ENCODE data around the gene CILP. TPM values are rescaled to one million over a fixed set of nuclear protein-coding genes. Genes with fewer than 3 reads are reported as not detected.

The CILP gene
- total and polyA plus RNA-seq, 4 donors = 0.30 to 0.97 (median 0.66) TPM

- Histone ChIP-seq H3K27ac (ENCODE audit: low read depth in 1 of 2, low read length in 1 of 2) (no peak overlapping the region), H3K4me1 (ENCODE audit: control insufficient read depth in 5 of 5, insufficient read depth in 5 of 5, low read length in 5 of 5) (no peaks in the 10 kb centered on the region), H3K27me3 (ENCODE audit: control insufficient read depth in 3 of 3, insufficient read depth in 3 of 3, low read length in 2 of 3) (no peaks in the 10 kb centered on the region), H3K9ac (ENCODE audit: insufficient read depth in 1 of 2, low read length in 2 of 2) (no peak overlapping the region), H3K9me3 (ENCODE audit: control insufficient read depth in 4 of 4, insufficient read depth in 3 of 4, low read length in 3 of 4) (no peaks in the 10 kb centered on the region), H3K4me3 (no peak overlapping the region), H3K36me3 (ENCODE audit: control insufficient read depth in 4 of 4, insufficient read depth in 4 of 4, low read length in 4 of 4) (peaks cover 2 to 11% (median 4%) of the 10 kb centered on the region in 4 donors)
- 89 to 90% methylated on average over 4 of the region's 4 CpGs for WGBS, 2 donors
- DNase-seq = no peak
- TF ChIP-seq CTCF (IDR thresholded peaks at IDR 0.05; ENCODE audit: control extremely low read depth, extremely low read depth) = no peak
- no peak for ATAC-seq (ENCODE audit: insufficient read depth, low FRiP score)
Measured at GRCh38 chr15:65146438-65146837, 64.8 kb downstream of the CILP start.

Small RNA genes within 50 kb of the gene (small RNA-seq; reads per million reads assigned to genes)
- gene AC068213.1 (ENCODE audit: low replicate concordance) = not detected
- gene RNU6-686P (ENCODE audit: low replicate concordance) = not detected

Other genes starting within 250 kb of the CILP start
- 100 to 1,000 TPM in 1 of 2 donors, 10 to 100 TPM in 1; 79.2 to 115 TPM for gene SPG21, start 221.6 kb downstream of the CILP start, total RNA-seq
- gene SPG21, start 221.6 kb downstream of the CILP start, polyA plus RNA-seq = 10 to 100 TPM; 88.2 to 98.2 TPM
- gene MTFMT, start 181.8 kb downstream of the CILP start, total RNA-seq = 10 to 100 TPM; 14.4 to 15.0 TPM
- 1 to 10 TPM; 5.0 to 8.2 TPM for gene MTFMT, start 181.8 kb downstream of the CILP start, polyA plus RNA-seq
- gene SLC51B, start 166.1 kb downstream of the CILP start, total RNA-seq = 1 to 10 TPM in 1 of 2 donors, under 1 TPM in 1; 0.85 to 3.0 TPM
- gene SLC51B, start 166.1 kb downstream of the CILP start, polyA plus RNA-seq = 1 to 10 TPM in 1 of 2 donors, under 1 TPM in 1; 0.98 to 7.3 TPM
- gene RASL12, start 143.5 kb downstream of the CILP start, total RNA-seq = 10 to 100 TPM; 31.6 to 75.7 TPM
- gene RASL12, start 143.5 kb downstream of the CILP start, polyA plus RNA-seq = 10 to 100 TPM; 13.8 to 14.8 TPM
- under 1 TPM; 0.21 to 0.23 TPM for gene KBTBD13, start 134.7 kb downstream of the CILP start, total RNA-seq
- under 1 TPM; 0.04 to 0.14 TPM for gene KBTBD13, start 134.7 kb downstream of the CILP start, polyA plus RNA-seq
- 1 to 10 TPM; 4.7 to 5.4 TPM for gene UBAP1L, start 96.3 kb downstream of the CILP start, total RNA-seq
- 1 to 10 TPM in 1 of 2 donors, under 1 TPM in 1; 0.96 to 2.2 TPM for gene UBAP1L, start 96.3 kb downstream of the CILP start, polyA plus RNA-seq
- gene PDCD7, start 77.7 kb downstream of the CILP start, total RNA-seq = 10 to 100 TPM; 17.0 to 21.7 TPM
- 10 to 100 TPM in 1 of 2 donors, 1 to 10 TPM in 1; 8.8 to 11.2 TPM for gene PDCD7, start 77.7 kb downstream of the CILP start, polyA plus RNA-seq
- 10 to 100 TPM; 43.1 to 93.6 TPM for gene CLPX, start 26.1 kb downstream of the CILP start, total RNA-seq
- 10 to 100 TPM; 11.2 to 19.6 TPM for gene CLPX, start 26.1 kb downstream of the CILP start, polyA plus RNA-seq
- gene PARP16, start 75.4 kb upstream of the CILP start, total RNA-seq = 1 to 10 TPM; 7.4 to 7.7 TPM
- gene PARP16, start 75.4 kb upstream of the CILP start, polyA plus RNA-seq = 1 to 10 TPM; 4.6 to 5.2 TPM
- gene RNU5A-1, start 84.6 kb upstream of the CILP start, total RNA-seq = not detected
- gene RNU5A-1, start 84.6 kb upstream of the CILP start, polyA plus RNA-seq = not detected
- 10 to 100 TPM in 1 of 2 donors, not detected in 1; 10.9 TPM for gene RNU5B-1, start 93.2 kb upstream of the CILP start, total RNA-seq
- not detected for gene RNU5B-1, start 93.2 kb upstream of the CILP start, polyA plus RNA-seq
- 1 to 10 TPM in 1 of 2 donors, under 1 TPM in 1; 0.09 to 1.3 TPM for gene IGDCC3, start 166.5 kb upstream of the CILP start, total RNA-seq
- not detected for gene IGDCC3, start 166.5 kb upstream of the CILP start, polyA plus RNA-seq
- 10 to 100 TPM in 1 of 2 donors, 1 to 10 TPM in 1; 1.3 to 20.5 TPM for gene IGDCC4, start 211.5 kb upstream of the CILP start, total RNA-seq
- under 1 TPM; 0.15 to 0.31 TPM for gene IGDCC4, start 211.5 kb upstream of the CILP start, polyA plus RNA-seq